Erythroblast (primary cell): ENCODE results near the gene DPF3.

Experiments
- GATA1 ChIP-seq: IDR thresholded peaks from 2 replicates; pipeline ENCODE4 v1.6.1; 2011; ENCODE audit warnings: low read depth, mild to moderate bottlenecking, control low read depth, low read length, moderate library complexity
- POLR2A ChIP-seq: IDR thresholded peaks from 2 replicates; pipeline ENCODE4 v1.6.1; 2011; ENCODE audit warnings: mild to moderate bottlenecking, low read length

- TF ChIP-seq POLR2A, result no peak
- no peak for TF ChIP-seq GATA1
Observed at GRCh38 chr14:72612041-72612440, 281.9 kb downstream of the DPF3 start.
